Mammary epithelial cell (primary cell): ENCODE measurements around the gene GOLGA2.

Experiments used
- CTCF ChIP-seq, 2 donors: IDR thresholded peaks in 1 of 2; conservative IDR thresholded peaks in 1 of 2; 2 replicates each; pipeline ENCODE4 v1.5.1; 2011 to 2012; ENCODE audit warnings: inconsistent platforms in 2 of 2, low read length in 2 of 2, mild to moderate bottlenecking in 2 of 2, control low read depth in 1 of 2, low read depth in 1 of 2; ENCODE audit not compliant: insufficient read depth in 1 of 2; ENCODE audit errors: extremely low read depth in 1 of 2
- EZH2 ChIP-seq: IDR thresholded peaks from 2 replicates; pipeline ENCODE4 v1.6.1; 2012; ENCODE audit warnings: low read length, inconsistent platforms, borderline replicate concordance

- no peak for TF ChIP-seq CTCF (conservative IDR thresholded peaks at IDR 0.05 in 1 of 2, IDR thresholded peaks at IDR 0.05 in 1 of 2; ENCODE audit: extremely low read depth in 1 of 2, insufficient read depth in 1 of 2, low read depth in 1 of 2, low read length in 2 of 2)
- no peak for TF ChIP-seq EZH2
Measured at GRCh38 chr9:128251732-128252100, 24.1 kb downstream of the GOLGA2 start.
